Hepatocyte (in vitro differentiated cells): Measurements from ENCODE around the gene YBEY. TPM values are rescaled to one million over a fixed set of nuclear protein-coding genes. Genes with fewer than 3 reads are reported as not detected.

Experiments
- DNase-seq: peaks from one replicate; pipeline ENCODE4 v3.0.0-alpha.2; 2016; ENCODE audit warnings: low spot score
- H2AFZ ChIP-seq: fragments of 200-600 bp; sonication (generic); 2 replicates; pipeline ENCODE4 v1.6.0; 2016; ENCODE audit warnings: antibody characterized with exemption, mild to moderate bottlenecking
- H3K27ac ChIP-seq: fragments of 200-600 bp; sonication (generic); 2 replicates; pipeline ENCODE4 v1.5.1; 2016; ENCODE audit warnings: mild to moderate bottlenecking
- H3K27me3 ChIP-seq: fragments of 200-600 bp; sonication (generic); 2 replicates; pipeline ENCODE4 v1.6.1; 2016
- H3K36me3 ChIP-seq: fragments of 200-600 bp; sonication (generic); replicated peaks from 2 replicates; pipeline ENCODE4 v1.5.1; 2016; ENCODE audit warnings: low read depth; ENCODE audit not compliant: insufficient read depth
- H3K4me1 ChIP-seq: fragments of 200-600 bp; sonication (generic); 2 replicates; pipeline ENCODE4 v1.5.1; 2016; ENCODE audit warnings: mild to moderate bottlenecking, moderate library complexity; ENCODE audit not compliant: insufficient read depth
- H3K4me2 ChIP-seq: fragments of 200-600 bp; sonication (generic); 2 replicates; pipeline ENCODE4 v1.6.0; 2016
- H3K4me3 ChIP-seq: fragments of 200-600 bp; sonication (generic); 2 replicates; pipeline ENCODE4 v1.5.1; 2016; ENCODE audit warnings: mild to moderate bottlenecking
- H3K79me2 ChIP-seq: fragments of 200-600 bp; sonication (generic); 2 replicates; pipeline ENCODE4 v1.6.0; 2017; ENCODE audit warnings: mild to moderate bottlenecking
- H3K9me2 ChIP-seq: fragments of 200-600 bp; sonication (generic); replicated peaks from 2 replicates; pipeline ENCODE4 v1.6.0; 2017; ENCODE audit warnings: mild to moderate bottlenecking; ENCODE audit not compliant: insufficient read depth
- H3K9me3 ChIP-seq: fragments of 200-600 bp; sonication (generic); 2 replicates; pipeline ENCODE4 v1.5.1; 2016; ENCODE audit warnings: low read depth, mild to moderate bottlenecking
- H4K20me1 ChIP-seq: fragments of 200-600 bp; sonication (generic); 2 replicates; pipeline ENCODE4 v1.6.0; 2016; ENCODE audit warnings: mild to moderate bottlenecking; ENCODE audit not compliant: insufficient read depth, poor library complexity, severe bottlenecking
- EZH2 ChIP-seq: fragments of 200-600 bp; sonication (generic); IDR thresholded peaks from 2 replicates; pipeline ENCODE4 v1.6.1; 2016; ENCODE audit warnings: antibody characterized with exemption, mild to moderate bottlenecking, borderline replicate concordance
- EZH2phosphoT487 ChIP-seq: fragments of 200-600 bp; sonication (generic); IDR thresholded peaks from one replicate; pipeline ENCODE4 v1.6.1; 2018; ENCODE audit warnings: antibody characterized with exemption, mild to moderate bottlenecking, low read depth, moderate library complexity; ENCODE audit not compliant: unreplicated experiment, severe bottlenecking
- WGBS: methylation state at CpG from one replicate; pipeline ENCODE4 v1.1.6; 2016; ENCODE audit warnings: low lambda C conversion rate; ENCODE audit errors: missing lambda C conversion rate; 5-methylcytosine and 5-hydroxymethylcytosine counted together
- polyA plus RNA-seq: library from polyadenylated mRNA; unstranded; fragments of >200 nt; fragmentation: Nextera tagmentation; extraction: Ambion mirVana; gene quantifications from 2 replicates; pipeline ENCODE4 v1.2.1, GENCODE V29; 2016
- total RNA-seq: library from RNA; depleted of rRNA; stranded (reverse); fragments of >200 nt; gene quantifications from 2 replicates; pipeline ENCODE4 v1.2.3, GENCODE V29; 2014
- TF ChIP-seq, protein P1 (sequence below): fragments of 200-600 bp; sonication (generic); IDR thresholded peaks from 2 replicates; pipeline ENCODE4 v1.5.1; 2016; ENCODE audit warnings: antibody characterized with exemption, mild to moderate bottlenecking; ENCODE audit not compliant: poor library complexity

Gene YBEY
- total and polyA plus RNA-seq, 2 experiments from 2014 or later: 13.9 to 25.4 TPM

DNA sequence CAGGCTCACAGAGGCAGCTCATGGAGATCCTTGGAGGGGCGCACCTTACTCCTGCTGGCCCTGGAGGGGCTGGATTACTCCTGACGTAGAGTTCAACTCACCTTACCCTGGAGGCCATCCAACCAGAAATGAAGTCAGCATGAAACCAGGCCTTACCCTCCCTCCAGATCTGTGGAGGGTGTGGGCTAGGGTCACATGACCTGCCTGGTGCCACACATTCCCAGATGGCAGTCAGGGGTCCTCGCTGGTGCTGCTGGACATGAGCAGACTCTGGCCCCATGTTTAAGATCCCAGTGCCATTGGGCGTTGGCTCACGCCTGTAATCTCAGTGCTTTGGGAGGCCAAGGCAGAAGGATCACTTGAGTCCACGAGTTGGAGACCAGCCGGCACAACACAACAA lies 33.0 kb downstream of the YBEY start:
- Histone ChIP-seq H3K36me3 (no peaks in the 10 kb centered on the region), H3K4me1 (peaks cover 10% of the 10 kb centered on the region), H3K4me3 (no peak overlapping the region), H3K27me3 (no peaks in the 10 kb centered on the region), H4K20me1 (no peaks in the 10 kb centered on the region), H3K9me2 (no peaks in the 10 kb centered on the region), H2AFZ (no peak overlapping the region), H3K4me2 (no peak overlapping the region), H3K9me3 (no peaks in the 10 kb centered on the region), H3K79me2 (peaks cover 36% of the 10 kb centered on the region), H3K27ac (no peak overlapping the region)
- DNase-seq: no peak
- TF ChIP-seq EZH2: no peak
- 93% methylated on average over 7 of the region's 7 CpGs for WGBS

DNA sequence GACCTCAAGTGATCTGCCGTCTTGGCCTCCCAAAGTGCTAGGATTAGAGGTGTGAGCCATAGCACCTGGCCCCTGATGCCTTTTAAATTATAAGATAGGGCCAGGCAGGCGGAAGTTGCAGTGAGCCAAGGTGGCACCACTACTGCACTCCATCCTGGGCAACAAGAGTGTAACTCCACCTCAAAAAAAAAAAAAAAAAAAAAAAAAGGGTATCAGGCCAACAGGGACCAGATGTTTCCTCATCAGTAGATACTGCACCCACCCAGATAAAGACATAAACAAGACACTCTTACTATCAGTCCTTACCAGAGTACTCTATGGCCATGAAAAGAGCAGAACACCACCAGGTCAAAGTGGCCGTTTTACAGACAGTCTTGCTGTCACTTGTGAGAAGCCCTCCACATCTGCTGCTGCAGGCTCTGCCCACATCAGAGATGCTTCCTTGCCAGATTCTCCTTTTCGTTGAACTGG lies 34.2 kb downstream of the YBEY start:
- Histone ChIP-seq H2AFZ (no peak overlapping the region), H3K4me2 (peak overlapping the region; percentile 33), H3K27ac (no peak overlapping the region), H3K79me2 (peaks cover 36% of the 10 kb centered on the region), H4K20me1 (no peaks in the 10 kb centered on the region), H3K36me3 (no peaks in the 10 kb centered on the region), H3K4me1 (peaks cover 10% of the 10 kb centered on the region), H3K9me3 (no peaks in the 10 kb centered on the region), H3K4me3 (no peak overlapping the region), H3K9me2 (no peaks in the 10 kb centered on the region), H3K27me3 (no peaks in the 10 kb centered on the region)
- WGBS: 66% methylated on average over 3 of the region's 4 CpGs
- TF ChIP-seq EZH2phosphoT487: no peak
- TF ChIP-seq, protein P1, sequence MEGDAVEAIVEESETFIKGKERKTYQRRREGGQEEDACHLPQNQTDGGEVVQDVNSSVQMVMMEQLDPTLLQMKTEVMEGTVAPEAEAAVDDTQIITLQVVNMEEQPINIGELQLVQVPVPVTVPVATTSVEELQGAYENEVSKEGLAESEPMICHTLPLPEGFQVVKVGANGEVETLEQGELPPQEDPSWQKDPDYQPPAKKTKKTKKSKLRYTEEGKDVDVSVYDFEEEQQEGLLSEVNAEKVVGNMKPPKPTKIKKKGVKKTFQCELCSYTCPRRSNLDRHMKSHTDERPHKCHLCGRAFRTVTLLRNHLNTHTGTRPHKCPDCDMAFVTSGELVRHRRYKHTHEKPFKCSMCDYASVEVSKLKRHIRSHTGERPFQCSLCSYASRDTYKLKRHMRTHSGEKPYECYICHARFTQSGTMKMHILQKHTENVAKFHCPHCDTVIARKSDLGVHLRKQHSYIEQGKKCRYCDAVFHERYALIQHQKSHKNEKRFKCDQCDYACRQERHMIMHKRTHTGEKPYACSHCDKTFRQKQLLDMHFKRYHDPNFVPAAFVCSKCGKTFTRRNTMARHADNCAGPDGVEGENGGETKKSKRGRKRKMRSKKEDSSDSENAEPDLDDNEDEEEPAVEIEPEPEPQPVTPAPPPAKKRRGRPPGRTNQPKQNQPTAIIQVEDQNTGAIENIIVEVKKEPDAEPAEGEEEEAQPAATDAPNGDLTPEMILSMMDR: no peak
- TF ChIP-seq EZH2: no peak
- DNase-seq: no peak

DNA sequence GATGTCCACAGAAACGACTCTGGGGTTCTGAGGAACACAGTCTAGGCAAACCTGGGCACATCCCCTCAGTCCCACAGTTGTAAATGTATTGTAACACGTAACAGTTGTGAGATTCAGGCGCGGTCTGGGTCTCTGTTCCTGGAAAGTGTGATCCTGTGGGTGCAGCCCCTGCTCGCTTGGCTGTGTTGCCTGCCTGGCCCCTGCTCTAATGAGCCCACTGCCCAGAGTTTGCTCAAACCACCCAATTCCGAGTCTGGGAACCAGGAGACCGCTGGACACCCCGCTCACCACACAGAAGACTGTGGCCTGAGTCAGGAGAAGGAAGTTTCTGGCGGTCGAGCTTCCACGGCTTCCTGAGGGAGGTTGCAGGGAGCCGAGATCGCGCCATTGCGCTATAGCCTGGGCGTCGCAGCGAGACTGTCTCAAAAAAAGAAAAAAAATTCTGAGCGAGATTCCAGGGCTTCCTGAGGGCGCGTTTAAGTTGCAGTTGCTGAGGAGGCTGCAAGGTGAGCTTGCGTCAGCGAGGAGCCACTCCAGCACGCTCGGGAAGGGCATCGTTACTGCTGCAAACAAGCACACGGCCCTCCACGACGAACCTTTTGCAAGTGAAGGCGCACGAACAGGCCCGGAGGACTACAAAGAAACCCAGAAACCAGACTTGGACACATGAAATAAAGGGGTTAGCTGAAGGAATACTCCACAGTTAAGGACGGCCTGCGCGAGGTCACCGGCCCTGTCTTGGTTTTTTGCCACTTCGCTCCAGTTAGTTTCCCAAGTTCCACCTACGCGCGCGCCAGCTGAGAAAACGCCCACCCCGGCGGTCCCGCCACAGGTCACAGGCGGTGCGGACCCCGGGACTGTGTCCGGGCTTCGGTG lies 36.4 kb downstream of the YBEY start:
- H3K36me3 ChIP-seq: no peaks in the 10 kb centered on the region
- no peaks in the 10 kb centered on the region for H3K27me3 ChIP-seq
- H4K20me1 ChIP-seq: no peaks in the 10 kb centered on the region
- H3K4me3 ChIP-seq: peak overlapping the region; percentile 44
- peaks cover 22% of the 10 kb centered on the region for H3K4me1 ChIP-seq
- H2AFZ ChIP-seq: peak overlapping the region; percentile 21
- no peaks in the 10 kb centered on the region for H3K9me2 ChIP-seq
- 4% methylated on average over 50 of the region's 50 CpGs for WGBS
- H3K9me3 ChIP-seq: no peaks in the 10 kb centered on the region
- no peak for TF ChIP-seq EZH2phosphoT487
- no peak for TF ChIP-seq EZH2
- TF ChIP-seq, protein P1: no peak
- peak; percentile 45 for DNase-seq
- H3K27ac ChIP-seq: peak overlapping the region; percentile 3
- H3K4me2 ChIP-seq: peak overlapping the region; percentile 100
- H3K79me2 ChIP-seq: peaks cover 58% of the 10 kb centered on the region

DNA sequence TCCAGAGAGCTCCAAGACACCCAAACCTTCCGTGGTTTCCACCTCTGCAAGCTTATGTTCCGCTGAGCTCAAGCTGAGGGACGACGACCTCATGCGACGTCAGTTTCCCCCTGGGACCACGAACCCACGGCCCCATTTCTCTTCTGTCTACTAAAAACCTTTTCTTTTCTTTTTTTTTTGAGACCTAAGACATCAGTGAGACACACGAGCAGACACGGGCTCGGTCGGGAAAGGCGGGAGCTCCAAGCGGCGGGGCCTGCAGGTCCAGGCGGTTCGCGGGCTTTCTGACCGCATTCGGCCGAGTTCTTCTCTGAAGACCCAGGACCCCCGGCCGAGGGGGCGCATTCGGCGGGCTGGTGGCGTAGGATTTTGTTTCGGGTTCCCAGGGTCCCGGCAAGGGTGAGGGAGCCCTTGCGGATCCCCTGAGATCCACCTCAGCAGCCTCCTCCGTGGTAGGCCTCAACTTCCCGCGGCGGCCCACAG lies 37.1 kb downstream of the YBEY start:
- H3K27me3 ChIP-seq: no peaks in the 10 kb centered on the region
- peak overlapping the region; percentile 21 for H2AFZ ChIP-seq
- no peaks in the 10 kb centered on the region for H3K36me3 ChIP-seq
- TF ChIP-seq EZH2 (no peak), EZH2phosphoT487 (no peak)
- TF ChIP-seq, protein P1: no peak
- peak; percentile 44 for DNase-seq
- H3K79me2 ChIP-seq: peaks cover 64% of the 10 kb centered on the region
- H3K27ac ChIP-seq: peak overlapping the region; percentile 3
- H3K4me2 ChIP-seq: peak overlapping the region; percentile 100
- H4K20me1 ChIP-seq: no peaks in the 10 kb centered on the region
- under 1% methylated on average over 34 of the region's 34 CpGs for WGBS
- H3K9me2 ChIP-seq: no peaks in the 10 kb centered on the region
- H3K4me3 ChIP-seq: peak overlapping the region; percentile 44
- no peaks in the 10 kb centered on the region for H3K9me3 ChIP-seq
- peaks cover 22% of the 10 kb centered on the region for H3K4me1 ChIP-seq
